ENCODE data around the gene SOAT1.

GRCh38 chr1:179329862-179330261 is 36.3 kb downstream of the SOAT1 start:
- TF ChIP-seq CREB1 (IDR thresholded peaks at IDR 0.05; ENCODE audit: low read depth) = no peak
- no peak for TF ChIP-seq TAF1 (IDR thresholded peaks at IDR 0.05; ENCODE audit: low read depth)
- no peak for TF ChIP-seq CEBPB (IDR thresholded peaks at IDR 0.05)
- TF ChIP-seq REST (IDR thresholded peaks at IDR 0.05; ENCODE audit: low read depth) = no peak
- no peak for TF ChIP-seq RAD21 (IDR thresholded peaks at IDR 0.05; ENCODE audit: low read depth)
- TF ChIP-seq EP300 (IDR thresholded peaks at IDR 0.05; ENCODE audit: borderline replicate concordance) = no peak
- TF ChIP-seq TCF12 (IDR thresholded peaks at IDR 0.05; ENCODE audit: low read depth) = no peak
- TF ChIP-seq TEAD4 (IDR thresholded peaks at IDR 0.05) = no peak
- TF ChIP-seq MAX (IDR thresholded peaks at IDR 0.05) = no peak
- no peak for TF ChIP-seq EGR1 (IDR thresholded peaks at IDR 0.05)
- no peak for TF ChIP-seq YY1 (IDR thresholded peaks at IDR 0.05; ENCODE audit: low read depth)
